Gastrocnemius medialis (tissue), 4 donors: Measurements from ENCODE around the gene HBQ1.

ENCODE experiments used
- POLR2A ChIP-seq, 2 donors: fragments of 450-650 bp; IDR thresholded peaks; one replicate each; pipeline ENCODE4 v1.6.1; 2017; ENCODE audit warnings: antibody characterized with exemption in 2 of 2, mild to moderate bottlenecking in 2 of 2, moderate library complexity in 2 of 2
- TF ChIP-seq, protein P1 (sequence below), 5 experiments: fragments of 450-650 bp in 3 of 5; fragments of 200-600 bp in 2 of 5; sonication (generic) in 2 of 5; IDR thresholded peaks in 4 of 5; conservative IDR thresholded peaks in 1 of 5; 1 replicate in 4 of 5; 2 replicates in 1 of 5; pipeline ENCODE4 v1.5.1; 2016 to 2019; ENCODE audit warnings: antibody characterized with exemption in 5 of 5, mild to moderate bottlenecking in 3 of 5, moderate library complexity in 3 of 5

DNA sequence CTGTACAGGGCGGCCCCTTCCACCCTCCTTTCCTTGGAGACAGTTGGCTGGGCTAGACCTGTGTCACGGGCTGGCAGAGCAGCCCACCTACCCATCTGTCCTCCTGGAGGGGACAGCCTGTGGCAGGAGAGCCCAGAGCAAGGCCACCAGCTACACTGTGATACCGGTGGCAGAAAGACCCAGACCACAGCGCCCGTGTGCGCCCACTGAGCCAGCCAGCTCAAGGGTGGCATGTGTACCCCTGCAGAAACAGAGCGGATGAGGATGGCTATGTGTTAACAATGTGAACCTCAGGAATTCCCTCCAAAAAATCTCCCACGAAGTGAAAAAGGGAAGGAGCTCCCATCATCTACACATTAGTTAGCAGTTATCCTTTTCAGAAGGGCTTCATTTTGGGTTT is 7.1 kb downstream of the HBQ1 start:
- TF ChIP-seq, protein P1, sequence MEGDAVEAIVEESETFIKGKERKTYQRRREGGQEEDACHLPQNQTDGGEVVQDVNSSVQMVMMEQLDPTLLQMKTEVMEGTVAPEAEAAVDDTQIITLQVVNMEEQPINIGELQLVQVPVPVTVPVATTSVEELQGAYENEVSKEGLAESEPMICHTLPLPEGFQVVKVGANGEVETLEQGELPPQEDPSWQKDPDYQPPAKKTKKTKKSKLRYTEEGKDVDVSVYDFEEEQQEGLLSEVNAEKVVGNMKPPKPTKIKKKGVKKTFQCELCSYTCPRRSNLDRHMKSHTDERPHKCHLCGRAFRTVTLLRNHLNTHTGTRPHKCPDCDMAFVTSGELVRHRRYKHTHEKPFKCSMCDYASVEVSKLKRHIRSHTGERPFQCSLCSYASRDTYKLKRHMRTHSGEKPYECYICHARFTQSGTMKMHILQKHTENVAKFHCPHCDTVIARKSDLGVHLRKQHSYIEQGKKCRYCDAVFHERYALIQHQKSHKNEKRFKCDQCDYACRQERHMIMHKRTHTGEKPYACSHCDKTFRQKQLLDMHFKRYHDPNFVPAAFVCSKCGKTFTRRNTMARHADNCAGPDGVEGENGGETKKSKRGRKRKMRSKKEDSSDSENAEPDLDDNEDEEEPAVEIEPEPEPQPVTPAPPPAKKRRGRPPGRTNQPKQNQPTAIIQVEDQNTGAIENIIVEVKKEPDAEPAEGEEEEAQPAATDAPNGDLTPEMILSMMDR (IDR thresholded peaks at IDR 0.05 in 4 of 5, conservative IDR thresholded peaks at IDR 0.05 in 1 of 5), result no peak
- TF ChIP-seq POLR2A (IDR thresholded peaks at IDR 0.05), result no peak
